HG03460 (cell line): Measurements from ENCODE around the gene TRMT10A.

Experiments
- ATAC-seq: cut with Tn5 transposase; IDR thresholded peaks from one replicate; pipeline ENCODE4 v1.9.1; 2021; ENCODE audit not compliant: unreplicated experiment

Gene TRMT10A

GRCh38 chr4:99563310-99564186 is at the start of gene TRMT10A:
Gene TRMT10A, minus strand, starts transcription at chr4:99564039. Its CDS starts 4,701 bp downstream, at chr4:99559338.
- ATAC-seq = peak; percentile 95

- ATAC-seq = no peak
Observed at GRCh38 chr4:99612704-99613103, 48.9 kb upstream of the TRMT10A start.

- no peak for ATAC-seq
Observed at GRCh38 chr4:99612281-99612680, 48.4 kb upstream of the TRMT10A start.

- no peak for ATAC-seq
Observed at GRCh38 chr4:99610605-99611175, 46.9 kb upstream of the TRMT10A start.

GRCh38 chr4:99608417-99608816 is 44.6 kb upstream of the TRMT10A start:
- ATAC-seq = no peak

GRCh38 chr4:99606716-99607115 is 42.9 kb upstream of the TRMT10A start:
- no peak for ATAC-seq

- ATAC-seq = peak; percentile 55
Observed at GRCh38 chr4:99594818-99595217, 31.0 kb upstream of the TRMT10A start.

GRCh38 chr4:99593781-99594641 is 30.2 kb upstream of the TRMT10A start:
- peak; percentile 67 for ATAC-seq

GRCh38 chr4:99591757-99592156 is 27.9 kb upstream of the TRMT10A start:
- ATAC-seq = no peak

GRCh38 chr4:99587803-99588202 is 24.0 kb upstream of the TRMT10A start:
- no peak for ATAC-seq

- ATAC-seq = no peak
Observed at GRCh38 chr4:99587309-99587708, 23.5 kb upstream of the TRMT10A start.

- no peak for ATAC-seq
Observed at GRCh38 chr4:99586797-99587196, 23.0 kb upstream of the TRMT10A start.

GRCh38 chr4:99586322-99586721 is 22.5 kb upstream of the TRMT10A start:
- no peak for ATAC-seq

- no peak for ATAC-seq
Observed at GRCh38 chr4:99585516-99585915, 21.7 kb upstream of the TRMT10A start.

GRCh38 chr4:99578714-99579113 is 14.9 kb upstream of the TRMT10A start:
- ATAC-seq = no peak

GRCh38 chr4:99574530-99575324 is 10.9 kb upstream of the TRMT10A start, which contains the start of gene MTTP:
Gene MTTP, plus strand, starts transcription at chr4:99574824. Its CDS starts 86 bp downstream, at chr4:99574910.
- ATAC-seq = peak; percentile 85

- no peak for ATAC-seq
Observed at GRCh38 chr4:99573735-99574368, 10.0 kb upstream of the TRMT10A start.

- no peak for ATAC-seq
Observed at GRCh38 chr4:99572527-99573240, 8.8 kb upstream of the TRMT10A start.

- no peak for ATAC-seq
Observed at GRCh38 chr4:99571883-99572282, 8.0 kb upstream of the TRMT10A start.
